Adipocyte (in vitro differentiated cells): ENCODE measurements around the gene PRSS57.

Source experiments
- DNase-seq: peaks from one replicate; pipeline ENCODE4 v3.0.0-alpha.2; 2015; ENCODE audit warnings: low read depth
- H3K27me3 ChIP-seq: replicated peaks from 2 replicates; pipeline ENCODE4 v1.7.0; 2013; ENCODE audit warnings: mild to moderate bottlenecking, low read length, moderate library complexity; ENCODE audit not compliant: control insufficient read depth, insufficient read depth
- H3K36me3 ChIP-seq: 2 replicates; pipeline ENCODE4 v1.7.0; 2013; ENCODE audit warnings: low read length, mild to moderate bottlenecking, moderate library complexity; ENCODE audit not compliant: control insufficient read depth, insufficient read depth, severe bottlenecking
- H3K4me1 ChIP-seq: 2 replicates; pipeline ENCODE4 v1.7.0; 2013; ENCODE audit warnings: mild to moderate bottlenecking, low read length, moderate library complexity; ENCODE audit not compliant: control insufficient read depth, insufficient read depth
- H3K4me3 ChIP-seq: 2 replicates; pipeline ENCODE4 v1.7.0; 2013; ENCODE audit warnings: mild to moderate bottlenecking, low read length, moderate library complexity
- H3K9ac ChIP-seq: 2 replicates; pipeline ENCODE4 v1.7.0; 2013; ENCODE audit warnings: mild to moderate bottlenecking, low read length, moderate library complexity
- H3K9me3 ChIP-seq: 2 replicates; pipeline ENCODE4 v1.7.0; 2013; ENCODE audit warnings: mild to moderate bottlenecking, low read length, moderate library complexity; ENCODE audit not compliant: control insufficient read depth

Gene PRSS57

GRCh38 chr19:644789-645188, 50.5 kb downstream of the PRSS57 start:
- Histone ChIP-seq H3K4me1 (no peaks in the 10 kb centered on the region), H3K9me3 (no peaks in the 10 kb centered on the region), H3K27me3 (no peaks in the 10 kb centered on the region), H3K9ac (no peak overlapping the region), H3K36me3 (peaks cover 39% of the 10 kb centered on the region), H3K4me3 (no peak overlapping the region)
- DNase-seq, result no peak

- Histone ChIP-seq H3K9ac (no peak overlapping the region), H3K27me3 (no peaks in the 10 kb centered on the region), H3K36me3 (peaks cover 36% of the 10 kb centered on the region), H3K4me3 (no peak overlapping the region), H3K9me3 (no peaks in the 10 kb centered on the region), H3K4me1 (peaks cover under 1% of the 10 kb centered on the region)
- DNase-seq, result no peak
Measured at GRCh38 chr19:644363-644762, 50.9 kb downstream of the PRSS57 start.

DNA sequence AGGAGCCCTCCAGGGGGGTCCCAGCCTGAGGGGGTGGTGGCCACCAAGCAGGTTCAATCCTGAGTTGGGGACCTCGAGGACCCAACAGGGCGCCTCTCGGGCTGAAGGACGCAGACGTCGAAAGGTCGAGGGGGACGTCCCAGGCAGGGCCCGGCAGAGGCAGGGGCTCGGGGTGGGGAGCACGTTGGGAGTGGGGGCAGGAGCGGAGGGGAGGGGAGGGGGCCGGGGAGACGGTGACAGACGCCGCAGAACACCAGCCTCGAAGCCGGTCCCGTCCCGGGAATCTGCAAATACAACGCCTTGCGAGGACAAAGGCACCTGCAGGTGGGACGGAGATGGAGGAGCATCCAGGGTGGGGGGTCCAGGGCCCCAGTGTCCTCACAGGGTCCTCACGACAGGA, 51.5 kb downstream of the PRSS57 start:
- H3K4me1 ChIP-seq, result peaks cover 3% of the 10 kb centered on the region
- DNase-seq, result no peak
- H3K4me3 ChIP-seq, result no peak overlapping the region
- no peak overlapping the region for H3K9ac ChIP-seq
- H3K9me3 ChIP-seq, result no peaks in the 10 kb centered on the region
- peaks cover 32% of the 10 kb centered on the region for H3K36me3 ChIP-seq
- no peaks in the 10 kb centered on the region for H3K27me3 ChIP-seq

DNA sequence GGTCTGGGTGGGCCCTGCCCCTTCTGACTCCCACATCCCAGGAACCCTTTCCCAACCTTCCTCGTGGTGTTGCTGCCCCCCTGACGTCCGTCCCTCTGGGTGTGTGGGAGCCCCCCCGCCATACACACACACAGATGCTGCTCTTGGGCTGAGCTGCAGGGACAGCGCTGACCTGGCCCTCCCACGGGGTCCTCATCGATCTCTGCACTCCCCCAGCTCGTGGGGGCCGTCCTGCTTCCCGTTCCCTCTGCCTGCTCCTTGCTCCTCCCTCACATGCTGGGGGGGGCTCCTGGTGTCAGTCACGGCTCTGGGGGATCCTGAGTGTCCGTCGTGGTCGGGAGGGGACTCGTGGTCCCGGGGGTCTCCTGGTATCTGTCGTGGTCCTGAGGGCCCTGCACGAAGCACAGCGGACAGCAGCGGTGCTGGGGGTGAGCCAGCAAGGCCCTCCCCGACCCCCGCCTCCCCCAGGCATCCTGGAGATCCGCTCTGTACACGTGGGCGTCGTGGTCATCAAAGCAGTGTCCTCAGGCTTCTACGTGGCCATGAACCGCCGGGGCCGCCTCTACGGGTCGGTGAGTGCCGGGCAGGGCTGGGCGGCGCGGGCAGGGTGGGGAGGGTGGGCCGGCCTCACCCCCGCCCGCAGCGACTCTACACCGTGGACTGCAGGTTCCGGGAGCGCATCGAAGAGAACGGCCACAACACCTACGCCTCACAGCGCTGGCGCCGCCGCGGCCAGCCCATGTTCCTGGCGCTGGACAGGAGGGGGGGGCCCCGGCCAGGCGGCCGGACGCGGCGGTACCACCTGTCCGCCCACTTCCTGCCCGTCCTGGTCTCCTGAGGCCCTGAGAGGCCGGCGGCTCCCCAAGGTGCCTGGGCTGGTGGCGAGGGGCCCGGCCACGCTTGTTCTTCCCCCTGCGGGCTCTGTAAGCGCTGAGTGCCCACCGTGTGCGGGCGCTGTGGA, 52.2 kb downstream of the PRSS57 start:
- H3K36me3 ChIP-seq, result peaks cover 26% of the 10 kb centered on the region
- no peak overlapping the region for H3K4me3 ChIP-seq
- no peaks in the 10 kb centered on the region for H3K9me3 ChIP-seq
- no peak overlapping the region for H3K9ac ChIP-seq
- no peak for DNase-seq
- H3K4me1 ChIP-seq, result peaks cover 3% of the 10 kb centered on the region
- H3K27me3 ChIP-seq, result no peaks in the 10 kb centered on the region

DNA sequence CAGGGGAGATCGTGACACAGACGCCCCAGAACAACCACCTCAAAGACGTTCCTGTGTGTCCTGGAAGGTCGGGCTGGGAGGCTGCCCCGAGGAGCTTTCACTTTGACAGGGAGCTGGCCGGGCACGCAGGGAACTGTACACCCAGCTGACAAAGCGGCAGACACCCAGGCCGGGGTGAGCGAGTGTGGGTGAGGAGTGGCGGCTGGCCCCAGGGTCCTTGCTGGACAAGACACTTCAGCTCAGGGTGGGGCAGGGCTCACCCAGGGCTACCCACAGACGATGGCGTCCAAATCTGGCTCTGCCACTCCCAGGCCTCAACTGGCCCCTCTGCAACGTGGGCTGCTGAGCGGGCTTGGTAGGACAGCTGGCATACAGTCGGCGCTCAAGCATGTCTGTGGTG, 53.5 kb downstream of the PRSS57 start:
- no peaks in the 10 kb centered on the region for H3K9me3 ChIP-seq
- H3K27me3 ChIP-seq, result no peaks in the 10 kb centered on the region
- DNase-seq, result no peak
- H3K4me1 ChIP-seq, result peaks cover 3% of the 10 kb centered on the region
- no peak overlapping the region for H3K9ac ChIP-seq
- peaks cover 13% of the 10 kb centered on the region for H3K36me3 ChIP-seq
- H3K4me3 ChIP-seq, result no peak overlapping the region

DNA sequence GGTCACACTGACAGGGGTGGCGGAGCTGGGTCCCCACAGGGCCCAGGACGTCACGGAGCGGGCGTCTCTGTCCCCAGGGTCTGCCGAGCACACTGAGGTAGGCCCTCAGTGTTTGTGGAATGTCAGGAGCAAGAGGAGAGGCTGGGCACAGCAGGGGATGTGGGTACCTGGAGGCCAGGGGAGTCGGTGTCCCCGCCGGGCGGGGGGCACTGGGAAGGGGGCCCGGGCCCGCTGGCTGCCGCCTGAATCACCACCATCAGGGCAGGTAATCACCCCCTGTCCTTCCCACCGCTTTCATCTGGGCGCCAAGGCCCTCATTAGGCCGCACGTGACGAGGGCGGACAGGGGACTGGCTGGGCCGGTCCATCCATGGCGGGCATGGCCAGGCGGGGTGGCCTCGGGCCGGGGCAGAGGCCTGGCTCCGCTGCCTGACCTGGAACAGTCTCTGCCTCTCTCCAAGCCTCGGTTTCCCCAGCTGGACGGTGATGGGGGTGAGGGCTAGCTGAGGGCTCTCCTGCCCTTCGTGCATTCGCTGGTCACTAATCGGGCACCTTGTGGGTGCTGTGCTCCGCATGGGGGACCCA, 54.6 kb downstream of the PRSS57 start:
- H3K9me3 ChIP-seq, result no peaks in the 10 kb centered on the region
- H3K9ac ChIP-seq, result no peak overlapping the region
- no peaks in the 10 kb centered on the region for H3K27me3 ChIP-seq
- peaks cover 7% of the 10 kb centered on the region for H3K36me3 ChIP-seq
- H3K4me3 ChIP-seq, result no peak overlapping the region
- peaks cover 3% of the 10 kb centered on the region for H3K4me1 ChIP-seq
- DNase-seq, result no peak

DNA sequence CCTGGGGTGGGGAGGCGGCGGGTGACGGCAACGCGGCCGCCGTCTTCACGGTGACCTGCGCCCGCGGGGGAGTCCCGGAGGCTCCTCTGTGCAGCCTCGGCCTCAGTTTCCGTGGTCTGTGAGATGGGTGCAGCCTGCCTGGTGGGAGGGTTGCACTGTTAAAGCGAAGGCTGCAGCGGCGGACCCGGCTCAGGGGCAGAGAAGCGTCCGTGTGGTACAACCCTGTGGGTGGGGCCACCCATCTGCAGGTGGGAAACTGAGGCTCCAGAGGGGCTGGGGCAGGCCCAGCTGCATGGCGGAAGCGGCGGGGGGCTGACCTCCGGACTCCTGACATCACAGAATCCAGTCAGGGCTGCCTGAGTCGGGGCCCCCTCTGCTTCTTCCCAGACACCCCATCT, 55.1 kb downstream of the PRSS57 start:
- Histone ChIP-seq H3K4me3 (peak overlapping the region; percentile 59), H3K9me3 (no peaks in the 10 kb centered on the region), H3K4me1 (peaks cover 3% of the 10 kb centered on the region), H3K27me3 (no peaks in the 10 kb centered on the region), H3K9ac (no peak overlapping the region), H3K36me3 (peaks cover 7% of the 10 kb centered on the region)
- DNase-seq, result no peak

GRCh38 chr19:639253-640160, 55.7 kb downstream of the PRSS57 start, which contains the start of gene FGF22:
Gene FGF22, plus strand, starts transcription at chr19:639879. Its CDS starts 47 bp downstream, at chr19:639926.
- peak within 1 kb of the TSS; percentile 68 for H3K9ac ChIP-seq
- peak within 1 kb of the TSS; percentile 80 for H3K4me3 ChIP-seq
- H3K36me3 ChIP-seq, result peaks cover under 1% of the 10 kb centered on the region
- no peaks in the 10 kb centered on the region for H3K9me3 ChIP-seq
- H3K27me3 ChIP-seq, result no peaks in the 10 kb centered on the region
- H3K4me1 ChIP-seq, result peaks cover 3% of the 10 kb centered on the region
- DNase-seq, result peak; percentile 97

- Histone ChIP-seq H3K9me3 (no peaks in the 10 kb centered on the region), H3K4me3 (peak overlapping the region; percentile 80), H3K4me1 (peaks cover 9% of the 10 kb centered on the region), H3K36me3 (no peaks in the 10 kb centered on the region), H3K9ac (peak overlapping the region; percentile 68), H3K27me3 (no peaks in the 10 kb centered on the region)
- DNase-seq, result no peak
Measured at GRCh38 chr19:638906-639252, 56.4 kb downstream of the PRSS57 start.
